Liver (tissue), 9 donors: Measurements from ENCODE around the gene BRAT1. TPM values are rescaled to one million over a fixed set of nuclear protein-coding genes. Genes with fewer than 3 reads are reported as not detected.

Experiments
- DNase-seq: peaks from one replicate; pipeline ENCODE4 v3.0.0-alpha.2; 2017; ENCODE audit warnings: low spot score
- H3K27ac ChIP-seq, 2 donors: one replicate each; pipeline ENCODE4 v1.7.0; 2013; ENCODE audit warnings: inconsistent platforms in 2 of 2, low read length in 2 of 2, control low read depth in 1 of 2, low read depth in 1 of 2, mild to moderate bottlenecking in 1 of 2
- H3K27me3 ChIP-seq, 4 donors: one replicate each; pipeline versions ENCODE4 v1.6.1 to v1.7.0; 2013; ENCODE audit warnings: low read length in 3 of 4, inconsistent platforms in 1 of 4, mild to moderate bottlenecking in 1 of 4, moderate library complexity in 1 of 4; ENCODE audit not compliant: control insufficient read depth in 4 of 4, insufficient read depth in 4 of 4
- H3K36me3 ChIP-seq, 4 donors: one replicate each; pipeline versions ENCODE4 v1.6.1 to v1.7.0; 2013; ENCODE audit warnings: low read length in 3 of 4, mild to moderate bottlenecking in 3 of 4, low read depth in 1 of 4, moderate library complexity in 1 of 4; ENCODE audit not compliant: control insufficient read depth in 4 of 4, insufficient read depth in 3 of 4
- H3K4me1 ChIP-seq, 4 donors: one replicate each; pipeline versions ENCODE4 v1.6.1 to v1.7.0; 2013; ENCODE audit warnings: low read length in 3 of 4, mild to moderate bottlenecking in 3 of 4, moderate library complexity in 1 of 4; ENCODE audit not compliant: control insufficient read depth in 4 of 4, insufficient read depth in 4 of 4
- H3K4me3 ChIP-seq, 3 donors: one replicate each; pipeline versions ENCODE4 v1.6.1 to v1.7.0; 2013; ENCODE audit warnings: low read length in 3 of 3, control low read depth in 1 of 3, low read depth in 1 of 3, mild to moderate bottlenecking in 1 of 3
- H3K9ac ChIP-seq, 2 donors: one replicate each; pipeline ENCODE4 v1.7.0; 2013; ENCODE audit warnings: low read length in 2 of 2, mild to moderate bottlenecking in 2 of 2, moderate library complexity in 2 of 2, control low read depth in 1 of 2, low read depth in 1 of 2
- H3K9me3 ChIP-seq, 4 donors: one replicate each; pipeline versions ENCODE4 v1.6.1 to v1.7.0; 2013; ENCODE audit warnings: low read length in 3 of 4; ENCODE audit not compliant: control insufficient read depth in 4 of 4
- ATF3 ChIP-seq: IDR thresholded peaks from 2 replicates; pipeline ENCODE4 v1.6.1; 2016; ENCODE audit warnings: antibody characterized with exemption
- CTCF ChIP-seq: fragments of 150-350 bp; IDR thresholded peaks from 2 replicates; pipeline ENCODE4 v1.5.1; 2017; ENCODE audit warnings: improper control_type of control experiment, low read depth, low read length; ENCODE audit not compliant: missing input control
- EGR1 ChIP-seq, 2 donors: IDR thresholded peaks; 2 replicates each; pipeline ENCODE4 v1.6.1; 2016 to 2018; ENCODE audit warnings: antibody characterized with exemption in 2 of 2, low read depth in 2 of 2
- FOXA1 ChIP-seq: IDR thresholded peaks from 2 replicates; pipeline ENCODE4 v1.6.1; 2016; ENCODE audit warnings: antibody characterized with exemption
- FOXA2 ChIP-seq: IDR thresholded peaks from 2 replicates; pipeline ENCODE4 v1.6.1; 2016; ENCODE audit warnings: antibody characterized with exemption
- GABPA ChIP-seq, 2 donors: IDR thresholded peaks in 1 of 2; conservative IDR thresholded peaks in 1 of 2; 2 replicates each; pipeline ENCODE4 v1.6.1; 2016; ENCODE audit warnings: antibody characterized with exemption in 2 of 2, mild to moderate bottlenecking in 1 of 2, moderate library complexity in 1 of 2
- HNF4A ChIP-seq, 2 donors: conservative IDR thresholded peaks; 2 replicates each; pipeline ENCODE4 v1.6.1; 2016; ENCODE audit warnings: antibody characterized with exemption in 2 of 2, mild to moderate bottlenecking in 2 of 2
- HNF4G ChIP-seq: IDR thresholded peaks from 2 replicates; pipeline ENCODE4 v1.6.1; 2016; ENCODE audit warnings: antibody characterized with exemption
- JUND ChIP-seq, 2 donors: IDR thresholded peaks; 2 replicates each; pipeline ENCODE4 v1.6.1; 2016; ENCODE audit warnings: antibody characterized with exemption in 2 of 2
- MAX ChIP-seq: IDR thresholded peaks from 2 replicates; pipeline ENCODE4 v1.6.1; 2016; ENCODE audit warnings: antibody characterized with exemption
- NR2F2 ChIP-seq: IDR thresholded peaks from 2 replicates; pipeline ENCODE4 v1.6.1; 2016; ENCODE audit warnings: antibody characterized with exemption
- REST ChIP-seq: IDR thresholded peaks from 2 replicates; pipeline ENCODE4 v1.6.1; 2016; ENCODE audit warnings: antibody characterized with exemption, mild to moderate bottlenecking
- RXRA ChIP-seq, 2 donors: IDR thresholded peaks; 2 replicates each; pipeline ENCODE4 v1.6.1; 2017 to 2018; ENCODE audit warnings: antibody characterized with exemption in 2 of 2, mild to moderate bottlenecking in 1 of 2
- SP1 ChIP-seq: IDR thresholded peaks from 2 replicates; pipeline ENCODE4 v1.6.1; 2018; ENCODE audit warnings: antibody characterized with exemption, mild to moderate bottlenecking
- TAF1 ChIP-seq: conservative IDR thresholded peaks from 2 replicates; pipeline ENCODE4 v1.6.1; 2016; ENCODE audit warnings: antibody characterized with exemption, mild to moderate bottlenecking
- YY1 ChIP-seq: IDR thresholded peaks from 2 replicates; pipeline ENCODE4 v1.6.1; 2016; ENCODE audit warnings: antibody characterized with exemption, mild to moderate bottlenecking
- ZBTB33 ChIP-seq: IDR thresholded peaks from 2 replicates; pipeline ENCODE4 v1.6.1; 2016; ENCODE audit warnings: antibody characterized with exemption
- WGBS: extraction: QIAGEN DNeasy Blood & Tissue Kit; methylation state at CpG from one replicate; pipeline ENCODE4 v1.1.7; 2013; 5-methylcytosine and 5-hydroxymethylcytosine counted together
- polyA plus RNA-seq, 2 donors: library from polyadenylated mRNA; stranded (reverse) in 1 of 2; unstranded in 1 of 2; fragments of 200-250 nt in 1 of 2; fragments of >200 nt in 1 of 2; fragmentation: Nextera tagmentation in 1 of 2; extraction: Ambion mirVana in 1 of 2; gene quantifications; one replicate each; pipeline versions ENCODE4 v1.2.1 to v1.2.3, GENCODE V29; 2013 to 2015
- total RNA-seq, 2 donors: library from RNA; depleted of rRNA; stranded (reverse); fragments of >200 nt; gene quantifications; one replicate each; pipeline ENCODE4 v1.2.3, GENCODE V29; 2014
- donor health status: healthy.
- donor health status: healthy.
- donor health status: healthy.
- donor health status: healthy.
- donor health status: healthy.

The BRAT1 gene
- total and polyA plus RNA-seq, 4 donors = 10.0 to 20.7 (median 16.7) TPM

- no peak overlapping the region for H3K27ac ChIP-seq
- TF ChIP-seq ATF3 (no peak), HNF4A (conservative IDR thresholded peaks at IDR 0.05) (no peak), JUND (IDR thresholded peaks at IDR 0.05) (no peak), FOXA1 (no peak), FOXA2 (no peak), REST (no peak), MAX (no peak), TAF1 (no peak), YY1 (no peak), HNF4G (no peak), ZBTB33 (no peak), EGR1 (IDR thresholded peaks at IDR 0.05; ENCODE audit: low read depth in 2 of 2) (no peak)
- H3K4me3 ChIP-seq = no peak overlapping the region
- no peaks in the 10 kb centered on the region for H3K4me1 ChIP-seq
- no peak for DNase-seq
- no peaks in the 10 kb centered on the region for H3K27me3 ChIP-seq
- H3K9me3 ChIP-seq = no peaks in the 10 kb centered on the region
- 92% methylated on average over 19 of the region's 19 CpGs for WGBS
- peaks cover 0 to 14% (median 2%) of the 10 kb centered on the region in 4 donors for H3K36me3 ChIP-seq
- H3K9ac ChIP-seq = no peak overlapping the region
These were observed 47.2 kb upstream of the BRAT1 start for GRCh38 chr7:2602406-2603043.

GRCh38 chr7:2601907-2602306 lies 46.6 kb upstream of the BRAT1 start:
- no peak for DNase-seq
- Histone ChIP-seq H3K4me3 (no peak overlapping the region), H3K36me3 (peaks cover 0 to 14% (median 2%) of the 10 kb centered on the region in 4 donors), H3K9me3 (no peaks in the 10 kb centered on the region), H3K27ac (no peak overlapping the region), H3K4me1 (no peaks in the 10 kb centered on the region), H3K9ac (no peak overlapping the region), H3K27me3 (no peaks in the 10 kb centered on the region)
- 97% methylated on average over 11 of the region's 11 CpGs for WGBS
- TF ChIP-seq ATF3 = no peak
- no peak for TF ChIP-seq FOXA2
- TF ChIP-seq NR2F2 = no peak
- TF ChIP-seq CTCF = no peak
- no peak for TF ChIP-seq REST
- no peak for TF ChIP-seq HNF4G
- no peak for TF ChIP-seq MAX
- TF ChIP-seq GABPA (IDR thresholded peaks at IDR 0.05 in 1 of 2, conservative IDR thresholded peaks at IDR 0.05 in 1 of 2) = no peak
- no peak for TF ChIP-seq EGR1 (IDR thresholded peaks at IDR 0.05; ENCODE audit: low read depth in 2 of 2)
- TF ChIP-seq YY1 = no peak
- TF ChIP-seq SP1 = no peak
- no peak for TF ChIP-seq JUND (IDR thresholded peaks at IDR 0.05)
- no peak for TF ChIP-seq TAF1
- TF ChIP-seq HNF4A (conservative IDR thresholded peaks at IDR 0.05) = no peak
- no peak for TF ChIP-seq RXRA (IDR thresholded peaks at IDR 0.05)
